CD4-positive, alpha-beta T cell treated with Interleukin-10 for 1 hour (primary cell): ENCODE measurements around the gene ANKMY2.
"Not testable (repeated sequence)": the region's sequence is repeated elsewhere in the genome, so short reads cannot be mapped to it uniquely, and the experiment has no call there.

Experiments
- DNase-seq: peaks from one replicate; pipeline ENCODE4 v3.0.0-alpha.2; 2020

Gene ANKMY2

DNA sequence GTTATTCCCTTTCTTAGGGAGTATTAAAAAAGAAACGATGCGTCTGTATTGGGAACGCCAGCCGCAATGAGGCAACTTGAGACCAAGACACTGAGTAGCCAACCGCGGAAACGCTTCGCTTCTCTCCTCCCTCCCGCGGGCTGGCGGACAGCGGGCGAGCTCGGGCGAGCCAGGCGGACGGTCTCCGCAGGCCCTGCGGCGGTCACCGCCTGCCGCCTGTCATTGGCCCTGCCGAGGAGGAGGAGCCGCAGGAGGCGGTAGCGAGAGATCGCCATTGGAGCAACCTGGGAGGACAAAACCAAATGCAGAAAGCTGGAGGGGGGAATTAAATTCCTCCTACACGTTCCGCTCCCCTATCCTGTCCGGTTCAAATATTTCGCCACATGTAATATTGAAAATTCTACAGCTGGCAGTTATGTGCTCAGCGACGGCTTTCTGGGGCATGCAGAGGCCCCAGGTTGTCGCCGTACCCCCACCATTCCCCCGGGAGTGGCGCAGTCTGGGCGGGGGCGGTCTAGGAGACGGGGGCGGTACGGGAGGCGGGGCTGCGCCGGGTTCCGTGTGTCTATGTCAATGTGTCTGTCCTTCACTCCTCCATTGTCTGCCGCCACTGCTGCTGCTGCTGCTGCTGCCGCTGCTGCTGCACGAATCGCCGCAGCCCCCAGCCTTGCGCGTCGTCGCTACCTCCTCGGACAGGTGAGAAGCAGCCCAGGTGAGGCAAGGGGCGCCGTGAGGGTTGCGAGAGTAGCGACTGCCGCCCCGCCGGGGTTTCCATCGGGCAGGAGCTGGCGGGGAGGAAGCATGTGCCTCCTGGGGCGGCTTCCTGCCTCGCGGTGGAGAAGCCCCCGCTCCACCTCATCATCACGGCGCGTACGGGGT, at the start of gene ANKMY2, which contains the start of gene BZW2:
Gene ANKMY2 (minus strand): TSS at position 162 of the 879 bp plus-strand sequence. CDS start 181 bp downstream, outside the sequence.
Gene BZW2 (plus strand): TSS at position 589 of the 879 bp plus-strand sequence. CDS start 19,263 bp downstream, outside the sequence.
- peak; percentile 94 for DNase-seq

GRCh38 chr7:16694806-16695205, 49.3 kb upstream of the ANKMY2 start:
- DNase-seq = no peak

GRCh38 chr7:16693601-16694318, 48.2 kb upstream of the ANKMY2 start:
- no peak for DNase-seq

DNA sequence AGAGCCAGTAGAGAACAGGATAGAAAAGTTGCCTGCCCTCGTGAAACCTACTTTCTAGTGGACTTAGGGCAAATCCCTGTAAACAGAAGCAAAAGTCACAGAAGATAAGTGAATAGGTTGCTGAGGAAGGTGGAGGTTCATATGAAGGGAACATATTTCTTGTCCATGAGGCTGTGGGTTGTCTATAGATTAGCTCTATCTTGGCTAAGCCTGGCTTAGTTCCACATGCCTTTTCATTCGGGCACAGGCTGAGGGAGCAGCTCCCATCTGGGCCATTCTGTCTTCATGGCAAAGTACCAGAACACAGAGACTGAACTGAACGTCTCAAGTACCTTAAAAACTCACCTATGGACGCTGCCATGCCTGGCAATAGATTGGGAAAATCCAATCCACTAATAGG, 45.7 kb upstream of the ANKMY2 start:
- no peak for DNase-seq

DNA sequence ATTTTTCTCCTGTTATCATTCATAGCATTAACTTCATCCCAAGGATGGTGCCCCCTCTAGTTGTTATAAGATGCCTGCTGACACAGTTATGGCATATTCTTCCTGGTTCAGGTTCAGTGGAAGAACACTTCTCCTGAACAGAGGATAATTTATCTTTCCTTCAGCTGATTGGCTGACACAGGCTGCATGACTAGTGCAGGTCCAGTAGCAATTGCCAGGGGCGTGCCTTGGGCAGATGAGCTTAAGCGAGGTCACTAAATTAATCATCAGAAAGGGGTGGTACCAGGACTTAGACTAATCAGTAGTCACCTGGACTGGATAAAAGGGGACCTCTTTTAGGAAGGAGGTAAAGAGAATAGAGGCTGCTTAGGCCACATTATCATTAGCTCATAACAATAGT, 42.7 kb upstream of the ANKMY2 start:
- no peak for DNase-seq

DNA sequence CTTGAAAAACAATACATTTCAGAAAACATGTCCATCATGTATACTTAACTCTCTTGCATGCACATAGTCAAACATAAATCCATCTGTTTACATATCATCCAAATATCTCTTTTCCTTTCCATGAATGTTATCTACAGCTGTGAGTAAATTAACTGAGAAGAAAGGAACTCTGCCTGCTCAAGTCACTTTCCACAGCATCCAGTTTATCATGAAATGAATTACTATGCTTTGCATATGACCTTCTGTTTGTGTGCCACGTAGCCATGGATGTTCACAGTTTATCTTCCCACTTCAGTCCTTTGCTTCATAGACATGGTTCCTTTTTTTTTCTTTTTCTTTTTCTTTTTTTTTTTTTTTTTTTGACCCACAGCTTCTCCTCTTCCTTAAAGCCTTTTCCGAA, 40.0 kb upstream of the ANKMY2 start:
- no peak for DNase-seq

DNA sequence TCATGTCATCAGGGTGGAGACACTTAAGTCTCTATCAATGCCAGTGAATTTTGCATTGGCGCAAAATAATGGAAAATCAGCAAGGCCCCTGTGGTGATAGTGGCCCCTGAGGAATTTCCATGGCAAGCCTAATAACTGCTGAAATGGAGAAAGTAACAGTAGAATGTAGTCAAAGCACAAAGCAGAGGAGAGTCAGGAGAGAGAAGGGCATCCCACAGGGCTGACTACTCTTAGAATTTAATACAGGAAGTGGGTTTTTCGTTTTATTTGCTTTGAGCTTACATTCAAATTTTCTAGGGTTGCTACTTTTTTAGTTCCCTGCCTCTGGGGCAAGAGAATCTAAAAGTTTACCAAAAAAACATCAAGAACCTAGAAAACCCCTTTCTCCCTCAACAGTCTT, 39.4 kb upstream of the ANKMY2 start:
- DNase-seq = no peak

GRCh38 chr7:16678645-16679566, 33.4 kb upstream of the ANKMY2 start:
- not testable (repeated sequence) for DNase-seq

DNA sequence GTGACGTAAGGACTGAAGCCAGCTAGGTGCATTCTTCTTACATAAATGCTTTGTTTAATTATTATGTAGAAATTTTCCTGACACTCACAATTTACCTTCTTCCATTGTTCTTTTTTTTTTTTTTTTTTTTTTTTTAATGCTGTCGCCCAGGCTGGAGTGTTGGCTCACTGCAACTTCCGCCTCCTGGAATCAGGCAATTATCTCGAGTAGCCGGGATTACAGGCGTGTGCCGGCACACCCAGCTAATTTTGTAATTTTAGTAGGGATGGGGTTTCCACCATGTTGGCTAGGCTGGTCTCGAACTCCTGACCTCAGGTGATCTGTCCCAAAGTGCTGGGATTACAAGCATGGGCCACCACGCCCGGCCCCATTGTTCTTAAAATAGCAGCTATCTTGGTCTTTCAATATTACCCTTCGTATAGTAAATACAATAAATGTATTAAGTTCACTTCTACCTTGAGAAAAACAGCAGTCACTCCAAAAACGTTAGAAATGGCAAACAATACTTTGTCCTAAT, 32.5 kb upstream of the ANKMY2 start:
- DNase-seq = no peak

- no peak for DNase-seq
These were observed 29.7 kb upstream of the ANKMY2 start for GRCh38 chr7:16675277-16675676.

GRCh38 chr7:16671811-16672210, 26.3 kb upstream of the ANKMY2 start:
- no peak for DNase-seq

DNA sequence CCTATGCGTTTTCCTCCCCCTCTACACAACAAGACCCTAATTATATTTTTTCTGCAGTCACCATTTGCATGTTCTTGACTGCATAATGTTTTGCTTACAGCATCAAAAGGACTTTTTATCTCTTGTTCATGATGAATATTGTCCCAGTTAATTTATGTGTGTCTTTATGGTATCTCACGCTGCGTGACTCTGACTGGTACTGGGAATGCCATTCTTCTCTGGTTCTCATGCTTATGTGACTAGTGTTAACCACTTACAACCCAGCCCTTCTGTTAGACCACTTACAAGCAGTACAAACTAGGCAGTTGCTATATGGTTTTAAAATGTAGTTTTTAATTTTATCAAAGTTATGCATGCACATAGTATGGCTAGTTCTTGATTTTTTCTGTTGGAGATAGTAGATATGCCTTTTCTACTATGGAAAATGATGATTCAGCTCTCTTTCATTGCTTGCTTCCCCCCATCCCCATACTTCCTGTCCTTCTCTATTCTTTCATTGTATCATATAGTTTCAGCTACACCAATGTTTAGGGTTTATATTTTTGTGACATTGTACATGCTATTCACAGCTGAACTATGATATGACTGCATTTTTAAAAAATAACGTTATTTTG, 25.3 kb upstream of the ANKMY2 start:
- DNase-seq = no peak

DNA sequence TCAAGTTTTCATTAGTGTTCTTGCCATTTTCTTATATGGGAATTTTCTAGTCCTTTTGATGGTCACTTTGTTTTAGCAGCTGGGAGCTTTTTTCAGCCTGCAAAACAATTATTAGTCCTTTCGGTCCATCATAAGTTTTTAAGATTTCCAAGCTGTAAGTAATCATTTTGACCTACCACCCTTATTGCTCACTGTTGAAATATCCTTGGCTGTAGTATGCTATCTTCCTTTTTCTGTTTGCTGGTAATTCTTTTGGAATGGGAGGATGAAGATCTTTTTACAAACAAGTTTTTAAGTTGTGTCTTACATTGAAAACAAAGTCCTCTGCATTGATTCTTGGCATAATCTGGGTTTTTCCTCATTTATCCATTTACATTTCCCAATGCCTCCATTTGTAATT, 24.5 kb upstream of the ANKMY2 start:
- DNase-seq = no peak

DNA sequence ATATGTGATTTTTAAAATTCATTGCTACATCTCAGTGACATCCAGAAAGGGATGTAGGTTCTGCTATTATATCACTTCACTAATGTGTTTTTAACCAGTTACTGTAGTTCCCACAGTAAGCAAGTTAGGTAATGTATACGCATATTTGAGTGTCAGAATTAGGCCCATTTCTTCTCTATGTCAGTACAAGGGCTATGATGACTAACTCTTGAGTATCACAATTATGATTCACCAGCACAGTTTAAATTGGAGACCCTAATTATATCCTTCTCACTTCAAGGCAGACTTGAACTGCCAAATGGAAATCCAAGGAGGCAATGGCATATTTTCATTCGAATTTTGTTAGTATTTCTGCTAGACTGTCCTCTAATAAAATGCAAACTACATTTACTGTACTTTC, 24.0 kb upstream of the ANKMY2 start:
- no peak for DNase-seq

DNA sequence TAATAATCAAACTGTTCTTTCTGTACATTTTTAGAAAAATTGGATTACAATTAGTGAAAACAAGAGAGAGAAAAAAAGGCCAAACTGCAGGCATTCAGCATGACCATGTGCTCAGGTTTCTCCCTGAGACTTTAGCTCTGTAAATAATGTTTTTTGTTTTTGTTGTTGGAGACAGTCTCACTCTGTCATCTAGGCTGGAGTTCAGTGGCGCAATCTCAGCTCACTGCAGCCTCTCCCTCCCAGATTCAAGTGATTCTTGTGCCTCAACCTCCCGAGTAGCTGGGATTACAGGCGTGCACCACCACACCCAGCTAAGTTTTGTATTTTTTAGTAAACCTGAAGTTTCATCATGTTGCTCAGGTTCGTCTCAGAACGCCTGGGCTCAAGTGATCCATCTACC, 23.4 kb upstream of the ANKMY2 start:
- no peak for DNase-seq

DNA sequence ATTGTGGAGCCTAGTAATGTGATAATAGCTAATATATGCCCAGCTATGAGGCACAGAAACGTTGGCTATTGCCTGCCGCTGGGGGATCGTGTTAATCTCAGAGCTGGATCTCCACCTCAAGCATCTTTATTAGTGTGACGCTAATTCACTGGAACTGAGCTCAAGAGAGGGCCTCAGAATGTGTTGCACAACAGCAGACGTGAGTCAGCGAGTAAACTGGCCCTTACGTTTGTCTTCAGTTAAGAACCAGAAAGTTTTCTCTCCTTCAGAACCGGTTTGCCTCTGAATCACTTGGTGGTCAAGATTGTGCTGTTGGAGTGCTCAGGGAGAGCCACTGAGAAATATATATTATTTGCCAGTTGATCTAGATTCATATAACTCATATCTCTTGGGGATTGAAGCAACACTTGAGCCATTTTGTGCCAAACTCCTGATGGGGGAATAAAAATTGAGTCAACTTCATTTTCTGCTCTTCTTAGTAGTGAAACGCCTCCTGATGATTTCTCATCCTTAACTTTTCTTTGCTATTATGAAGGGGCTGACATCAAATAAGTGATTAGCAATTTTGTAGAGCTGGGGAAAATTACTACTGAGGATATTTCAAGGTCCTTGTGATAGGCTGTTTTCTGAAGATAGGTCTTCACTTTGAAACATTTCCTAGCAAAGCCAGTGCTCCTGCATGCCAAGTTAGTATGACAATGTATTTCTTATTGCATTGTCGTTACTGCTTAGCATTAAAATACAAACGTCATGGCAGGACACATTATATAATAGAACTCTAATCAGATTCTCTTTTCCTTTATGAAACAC, 22.7 kb upstream of the ANKMY2 start:
- DNase-seq = no peak

GRCh38 chr7:16667355-16667754, 21.8 kb upstream of the ANKMY2 start:
- DNase-seq = no peak

DNA sequence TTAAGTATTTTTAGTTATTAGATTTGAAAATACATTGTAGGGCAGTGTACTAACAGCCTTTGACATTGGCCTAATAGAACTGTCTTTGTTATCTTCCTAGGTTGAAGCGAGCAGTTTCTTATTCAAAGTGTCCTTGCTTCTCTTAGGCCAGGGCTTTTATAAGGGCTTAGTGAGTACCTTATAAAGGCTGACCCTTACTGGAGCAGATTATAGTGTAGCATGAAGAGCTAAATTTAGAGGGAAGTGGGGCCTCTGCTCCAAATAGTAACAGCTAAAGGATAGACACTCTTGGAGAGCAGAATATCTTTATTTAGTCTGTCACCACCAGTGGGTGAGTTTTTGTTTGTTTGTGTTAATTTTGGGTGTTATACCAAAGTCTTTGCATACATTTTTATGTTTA, 16.4 kb upstream of the ANKMY2 start:
- DNase-seq = no peak

DNA sequence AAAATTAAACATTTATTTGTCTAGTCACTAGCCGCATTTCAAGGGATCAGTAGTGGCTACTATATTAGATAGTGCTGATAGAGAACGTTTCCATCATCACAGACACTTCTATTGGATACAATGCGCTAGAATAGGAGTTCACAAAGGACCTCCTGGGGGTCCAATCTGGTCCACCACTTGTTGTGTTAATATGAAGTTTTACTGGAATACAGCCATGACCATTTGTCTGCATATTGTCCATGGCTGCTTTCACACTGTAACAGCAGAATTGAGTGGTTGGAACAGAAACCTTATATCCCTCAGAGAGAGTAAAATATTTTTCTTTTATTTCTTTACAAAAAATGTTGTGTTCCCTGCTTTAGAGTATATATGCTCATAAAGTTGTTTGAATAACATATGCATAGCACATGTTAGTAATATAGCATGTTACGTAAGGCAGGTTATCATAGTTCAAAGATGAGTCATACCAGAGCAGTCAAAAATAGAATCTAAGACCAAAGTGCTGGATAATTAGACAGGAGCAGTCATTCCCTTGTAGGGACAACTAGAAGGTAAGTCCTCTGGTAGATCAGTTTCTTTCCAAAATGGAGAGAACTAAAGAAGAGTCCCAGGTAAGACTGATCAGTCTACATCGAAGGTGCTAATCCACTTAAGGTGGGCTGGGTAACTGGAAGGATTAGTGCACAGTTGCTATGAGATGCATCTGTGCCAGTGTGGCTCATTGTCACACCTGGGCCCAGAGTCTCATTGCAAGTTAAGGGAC, 15.3 kb upstream of the ANKMY2 start:
- no peak for DNase-seq

DNA sequence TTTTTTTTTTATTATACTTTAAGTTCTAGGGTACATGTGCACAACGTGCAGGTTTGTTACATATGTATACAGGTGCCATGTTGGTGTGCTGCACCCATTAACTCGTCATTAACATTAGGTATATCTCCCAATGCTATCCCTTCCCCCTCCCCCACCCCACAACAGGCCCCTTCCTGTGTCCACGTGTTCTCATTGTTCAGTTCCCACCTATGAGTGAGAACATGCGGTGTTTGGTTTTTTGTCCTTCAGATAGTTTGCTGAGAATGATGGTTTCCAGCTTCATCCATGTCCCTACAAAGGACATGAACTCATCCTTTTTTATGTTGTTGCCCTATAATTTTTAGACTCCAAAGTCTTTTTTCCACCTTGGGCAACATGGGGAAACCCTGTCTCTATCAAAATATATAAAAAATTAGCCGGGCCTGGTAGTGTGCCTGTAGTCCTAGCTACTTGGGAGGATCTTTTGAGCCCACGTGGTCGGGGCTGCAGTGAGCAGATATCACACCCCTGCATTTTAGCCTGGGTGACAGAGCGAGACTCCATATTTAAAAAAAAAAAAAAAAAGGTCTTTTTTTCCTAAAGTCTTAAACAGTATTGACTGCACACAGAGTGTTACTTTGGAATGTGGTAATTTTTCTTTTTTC, 14.4 kb upstream of the ANKMY2 start:
- DNase-seq = not testable (repeated sequence)
